Thyroid gland (tissue), 4 donors: Measurements from ENCODE around the gene SMIM36. TPM values are rescaled to one million over a fixed set of nuclear protein-coding genes. Genes with fewer than 3 reads are reported as not detected.
"Not testable (repeated sequence)": the region's sequence is repeated elsewhere in the genome, so short reads cannot be mapped to it uniquely, and the experiment has no call there.

Experiments used
- DNase-seq, 2 donors: peaks; one replicate each; pipeline ENCODE4 v3.0.0-alpha.2; 2019
- H3K27ac ChIP-seq, 3 donors: fragments of 200-600 bp; sonication (generic); 1 replicate in 2 of 3; 2 replicates in 1 of 3; pipeline ENCODE4 v1.5.1; 2016 to 2019; ENCODE audit warnings: mild to moderate bottlenecking in 1 of 3, moderate library complexity in 1 of 3
- H3K27me3 ChIP-seq: fragments of 200-600 bp; sonication (generic); one replicate; pipeline ENCODE4 v1.5.1; 2019
- H3K36me3 ChIP-seq, 2 donors: fragments of 200-600 bp; sonication (generic); one replicate each; pipeline ENCODE4 v1.5.1; 2016 to 2019
- H3K4me1 ChIP-seq, 2 donors: fragments of 200-600 bp; sonication (generic); one replicate each; pipeline ENCODE4 v1.5.1; 2017 to 2019
- H3K4me3 ChIP-seq, 3 donors: fragments of 200-600 bp; sonication (generic); replicated peaks in 1 of 3; 1 replicate in 2 of 3; 2 replicates in 1 of 3; pipeline ENCODE4 v1.5.1; 2016; ENCODE audit warnings: mild to moderate bottlenecking in 1 of 3
- H3K9me3 ChIP-seq: fragments of 200-600 bp; sonication (generic); one replicate; pipeline ENCODE4 v1.5.1; 2017
- CTCF ChIP-seq, 6 experiments: fragments of 200-600 bp in 3 of 6; fragments of 450-650 bp in 3 of 6; sonication (generic) in 3 of 6; IDR thresholded peaks; one replicate each; pipeline ENCODE4 v1.5.1; 2016 to 2019; ENCODE audit warnings: antibody characterized with exemption in 6 of 6, mild to moderate bottlenecking in 2 of 6, inconsistent platforms in 1 of 6, moderate library complexity in 1 of 6
- POLR2A ChIP-seq, 2 donors: fragments of 450-650 bp; IDR thresholded peaks; one replicate each; pipeline ENCODE4 v1.6.1; 2017; ENCODE audit warnings: antibody characterized with exemption in 2 of 2, mild to moderate bottlenecking in 2 of 2, moderate library complexity in 1 of 2
- WGBS, 2 donors: methylation state at CpG; one replicate each; pipeline ENCODE4 v1.1.5; 2017; 5-methylcytosine and 5-hydroxymethylcytosine counted together
- intact Hi-C: fragments of 100-400 bp; cut with DNase I; formaldehyde crosslinking; loops from one replicate; pipeline ENCODE4 v1.15.1; 2023
- total RNA-seq, 4 donors: library from RNA; depleted of rRNA; stranded (reverse); fragments of >200 nt; gene quantifications; one replicate each; pipeline ENCODE4 v1.2.3, GENCODE V29; 2016

Gene SMIM36
- total RNA-seq, 4 donors from 2014 or later = not detected

DNA sequence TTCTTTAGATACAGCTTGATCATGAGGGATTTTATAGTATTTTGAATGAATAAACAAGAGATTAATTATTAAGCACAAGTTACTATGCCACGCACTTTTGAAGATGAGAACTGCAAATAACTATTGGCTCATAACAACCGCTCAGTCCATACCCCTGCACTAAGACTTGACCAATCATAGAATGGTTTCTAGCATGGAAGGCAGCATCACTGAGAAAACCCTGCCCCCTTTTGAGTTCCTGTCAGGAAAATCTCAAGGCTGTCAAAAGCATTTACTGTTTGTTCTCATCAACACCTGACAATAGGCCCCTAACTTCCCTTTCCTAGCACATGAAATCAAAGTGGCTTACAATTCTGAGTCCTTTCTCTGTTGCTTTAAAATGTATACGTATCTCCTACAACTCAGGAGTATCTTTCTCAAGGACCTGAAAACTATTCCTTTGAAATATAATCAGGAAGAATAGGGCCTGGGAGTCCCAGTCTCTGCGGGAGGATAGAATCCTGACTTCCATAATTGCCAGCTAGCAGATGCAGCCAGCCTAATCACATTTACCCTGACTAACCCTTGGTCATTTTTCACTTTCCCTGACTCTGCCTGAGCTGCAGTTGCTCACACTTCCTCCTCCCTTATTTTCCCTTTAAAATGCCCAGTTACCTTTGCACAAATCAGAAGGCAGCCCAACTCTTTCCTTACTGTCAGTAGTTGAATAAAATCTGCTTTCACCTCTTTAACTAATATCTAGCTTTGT is 80.5 kb downstream of the SMIM36 start:
- Histone ChIP-seq H3K36me3 (no peaks in the 10 kb centered on the region), H3K27ac (no peak overlapping the region), H3K9me3 (no peaks in the 10 kb centered on the region), H3K27me3 (no peaks in the 10 kb centered on the region), H3K4me3 (no peak overlapping the region), H3K4me1 (peaks cover 12 to 16% of the 10 kb centered on the region in 2 donors)
- WGBS, 2 donors = 76 to 81% methylated on average over 4 of the region's 4 CpGs
- intact Hi-C loops = no loop called here
- no peak for TF ChIP-seq POLR2A (IDR thresholded peaks at IDR 0.05)
- no peak for TF ChIP-seq CTCF (IDR thresholded peaks at IDR 0.05)
- no peak for DNase-seq

- Histone ChIP-seq H3K4me3 (no peak overlapping the region), H3K4me1 (no peaks in the 10 kb centered on the region), H3K36me3 (no peaks in the 10 kb centered on the region), H3K27me3 (no peaks in the 10 kb centered on the region), H3K27ac (no peak overlapping the region), H3K9me3 (no peaks in the 10 kb centered on the region)
- intact Hi-C loops = no loop called here
- 96% methylated on average over 2 of the region's 2 CpGs for WGBS, 2 donors
- TF ChIP-seq POLR2A (IDR thresholded peaks at IDR 0.05) (no peak), CTCF (IDR thresholded peaks at IDR 0.05) (no peak)
- no peak for DNase-seq
Observed at GRCh38 chr17:55427587-55427882, 83.7 kb downstream of the SMIM36 start.

DNA sequence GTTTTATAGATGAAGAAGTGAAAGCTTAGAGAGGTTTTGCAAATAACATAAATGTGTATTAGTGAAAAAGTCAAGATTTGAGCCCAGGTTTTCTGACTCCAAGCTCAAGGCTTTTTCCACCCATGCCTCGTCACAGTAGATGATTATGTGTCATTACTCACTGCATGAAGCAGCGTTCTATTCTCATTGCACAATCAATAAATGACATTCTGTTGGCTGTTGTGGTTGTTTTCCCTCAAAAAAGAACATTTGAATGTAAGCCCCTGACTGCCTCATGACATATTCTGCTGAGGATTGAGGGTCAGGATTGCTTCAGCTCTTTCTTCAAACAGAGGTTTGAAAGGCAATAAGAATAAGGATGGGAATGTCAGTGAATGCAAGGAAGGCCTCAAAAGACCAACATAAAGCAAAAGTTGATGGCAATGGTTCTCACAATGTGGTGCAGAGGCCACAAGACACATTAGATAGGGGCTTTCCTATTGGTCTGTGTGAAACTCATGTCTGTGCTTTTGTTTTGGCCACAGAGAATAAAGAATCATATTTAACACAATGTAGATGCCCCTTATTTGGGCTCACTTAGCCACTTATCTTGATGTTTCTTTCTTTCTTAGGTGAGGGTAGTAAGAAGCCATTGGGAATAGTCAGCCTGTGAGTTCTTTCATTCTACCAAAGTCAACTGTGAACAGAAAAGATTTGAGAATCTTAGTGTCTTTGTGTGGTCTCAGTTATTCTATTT is 84.2 kb downstream of the SMIM36 start:
- H3K4me1 ChIP-seq = peaks cover 0 to 3% of the 10 kb centered on the region in 2 donors
- H3K36me3 ChIP-seq = no peaks in the 10 kb centered on the region
- no peaks in the 10 kb centered on the region for H3K27me3 ChIP-seq
- 70 to 88% methylated on average over 2 of the region's 2 CpGs for WGBS, 2 donors
- no peak overlapping the region for H3K4me3 ChIP-seq
- no peak overlapping the region for H3K27ac ChIP-seq
- no peaks in the 10 kb centered on the region for H3K9me3 ChIP-seq
- intact Hi-C loops = no loop called here
- TF ChIP-seq CTCF (IDR thresholded peaks at IDR 0.05) = no peak
- TF ChIP-seq POLR2A (IDR thresholded peaks at IDR 0.05) = no peak
- DNase-seq = no peak

DNA sequence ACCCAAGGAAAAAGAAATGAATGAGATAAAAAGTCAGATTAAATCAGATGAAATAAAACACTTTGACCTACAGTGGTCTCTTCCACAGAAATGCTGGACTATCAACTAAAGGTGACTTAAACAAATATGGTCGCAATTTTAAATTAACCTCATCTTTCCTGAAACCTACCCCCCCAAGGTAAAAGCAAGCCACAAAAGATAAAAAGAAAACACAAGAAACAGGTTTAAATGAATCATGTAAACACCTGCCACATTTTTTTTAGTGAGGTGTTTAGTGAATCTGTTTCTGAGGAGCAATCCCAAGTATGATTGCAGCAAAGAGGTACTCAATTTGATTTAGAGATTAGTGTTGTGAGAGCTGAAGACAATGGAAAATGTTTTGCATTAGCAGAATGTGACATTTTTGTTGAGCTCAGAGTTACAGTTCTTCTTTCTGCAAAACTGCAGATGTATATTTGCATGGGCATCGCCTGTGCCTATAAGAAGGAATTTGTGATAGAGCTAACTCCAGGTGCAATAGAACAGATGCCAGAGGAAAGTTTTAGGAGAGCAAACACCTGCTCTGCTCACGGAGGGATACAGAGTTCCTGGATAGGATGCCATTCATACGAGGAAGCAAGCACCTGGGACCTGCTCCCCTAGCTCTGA is 86.2 kb downstream of the SMIM36 start:
- no peaks in the 10 kb centered on the region for H3K9me3 ChIP-seq
- no peak for TF ChIP-seq POLR2A (IDR thresholded peaks at IDR 0.05)
- TF ChIP-seq CTCF (IDR thresholded peaks at IDR 0.05) = no peak
- no peak overlapping the region for H3K4me3 ChIP-seq
- H3K27ac ChIP-seq = no peak overlapping the region
- intact Hi-C loops = no loop called here
- no peak for DNase-seq
- no peaks in the 10 kb centered on the region for H3K27me3 ChIP-seq
- WGBS, 2 donors = 75 to 85% methylated on average over 4 of the region's 4 CpGs
- peaks cover 7 to 8% of the 10 kb centered on the region in 2 donors for H3K4me1 ChIP-seq
- H3K36me3 ChIP-seq = no peaks in the 10 kb centered on the region

DNA sequence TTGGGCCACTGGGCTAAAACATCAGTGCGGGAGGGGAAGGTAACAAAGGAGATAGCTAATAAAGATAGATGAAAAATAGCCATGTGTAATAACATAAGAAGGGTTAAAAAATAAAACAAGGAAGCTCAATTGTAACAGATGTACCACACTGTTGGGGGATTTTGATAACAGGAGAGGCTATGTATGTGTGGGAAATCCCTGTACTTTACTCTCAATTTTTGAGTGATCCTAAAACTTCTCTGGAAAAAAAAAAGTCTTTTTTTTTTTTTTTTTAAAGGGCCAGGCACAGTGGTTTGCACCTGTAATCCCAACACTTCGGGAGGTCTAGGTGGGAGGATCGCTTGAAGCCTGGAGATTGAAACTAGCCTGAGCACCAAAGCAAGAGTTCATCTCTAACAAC is 87.7 kb downstream of the SMIM36 start:
- intact Hi-C loops = no loop called here
- Histone ChIP-seq H3K9me3 (no peaks in the 10 kb centered on the region), H3K36me3 (no peaks in the 10 kb centered on the region), H3K27me3 (no peaks in the 10 kb centered on the region), H3K27ac (no peak overlapping the region), H3K4me3 (no peak overlapping the region), H3K4me1 (peaks cover 7 to 9% of the 10 kb centered on the region in 2 donors)
- 85 to 92% methylated on average over 3 of the region's 3 CpGs for WGBS, 2 donors
- TF ChIP-seq CTCF (IDR thresholded peaks at IDR 0.05) (no peak), POLR2A (IDR thresholded peaks at IDR 0.05) (no peak)
- DNase-seq = no peak

DNA sequence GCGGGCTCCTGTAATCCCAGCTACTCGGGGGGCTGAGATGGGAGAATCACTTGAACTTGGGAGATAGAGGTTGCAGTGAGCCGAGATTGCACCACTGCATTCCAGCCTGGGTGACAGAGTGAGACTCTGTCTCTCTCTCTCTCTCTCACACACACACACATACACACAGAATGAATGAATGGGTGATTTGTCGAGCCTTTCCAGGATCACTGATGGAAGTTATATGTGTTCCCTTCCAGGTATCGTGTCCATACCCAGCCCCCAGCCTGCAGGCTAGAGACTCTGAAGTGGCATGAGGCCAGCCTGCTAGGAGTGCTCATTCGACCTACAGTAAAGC is 88.5 kb downstream of the SMIM36 start:
- H3K27me3 ChIP-seq, H3K36me3 ChIP-seq, H3K4me3 ChIP-seq, H3K9me3 ChIP-seq, H3K4me1 ChIP-seq, H3K27ac ChIP-seq, intact Hi-C loops: not testable (repeated sequence)
- DNase-seq = peak in 1 of 2 donors; percentile 24
- WGBS, 2 donors = 64 to 75% methylated on average over 6 of the region's 6 CpGs
